Duodenal mucosa (tissue), 2 donors: ENCODE data around the gene SLC16A8.

Experiments used
- H3K27ac ChIP-seq: one replicate; pipeline ENCODE4 v1.7.0; 2013; ENCODE audit warnings: low read depth, low read length
- H3K27me3 ChIP-seq, 2 donors: one replicate each; pipeline ENCODE4 v1.7.0; 2013; ENCODE audit warnings: low read length in 2 of 2, control low read depth in 1 of 2; ENCODE audit not compliant: insufficient read depth in 2 of 2, control insufficient read depth in 1 of 2
- H3K36me3 ChIP-seq, 2 donors: one replicate each; pipeline ENCODE4 v1.7.0; 2013; ENCODE audit warnings: low read length in 2 of 2, control low read depth in 1 of 2; ENCODE audit not compliant: insufficient read depth in 2 of 2, control insufficient read depth in 1 of 2
- H3K4me1 ChIP-seq, 2 donors: one replicate each; pipeline ENCODE4 v1.7.0; 2013; ENCODE audit warnings: low read length in 2 of 2, control low read depth in 1 of 2; ENCODE audit not compliant: insufficient read depth in 2 of 2, control insufficient read depth in 1 of 2
- H3K4me3 ChIP-seq, 2 donors: one replicate each; pipeline ENCODE4 v1.7.0; 2013; ENCODE audit warnings: low read length in 2 of 2, low read depth in 1 of 2
- H3K9ac ChIP-seq, 2 donors: one replicate each; pipeline ENCODE4 v1.7.0; 2013; ENCODE audit warnings: low read length in 2 of 2, low read depth in 1 of 2
- H3K9me3 ChIP-seq, 2 donors: one replicate each; pipeline ENCODE4 v1.7.0; 2013; ENCODE audit warnings: low read length in 2 of 2, control low read depth in 1 of 2; ENCODE audit not compliant: control insufficient read depth in 1 of 2

The SLC16A8 gene

GRCh38 chr22:38035530-38035885 lies 48.5 kb downstream of the SLC16A8 start:
- H3K4me1 ChIP-seq, result peaks cover 10 to 11% of the 10 kb centered on the region in 2 donors
- no peaks in the 10 kb centered on the region for H3K36me3 ChIP-seq
- no peak overlapping the region for H3K9ac ChIP-seq
- H3K9me3 ChIP-seq, result no peaks in the 10 kb centered on the region
- no peak overlapping the region for H3K27ac ChIP-seq
- no peak overlapping the region for H3K4me3 ChIP-seq
- H3K27me3 ChIP-seq, result no peaks in the 10 kb centered on the region

GRCh38 chr22:38034884-38035529 lies 49.0 kb downstream of the SLC16A8 start:
- H3K9ac ChIP-seq, result no peak overlapping the region
- H3K4me1 ChIP-seq, result peaks cover 12 to 16% of the 10 kb centered on the region in 2 donors
- no peak overlapping the region for H3K27ac ChIP-seq

DNA sequence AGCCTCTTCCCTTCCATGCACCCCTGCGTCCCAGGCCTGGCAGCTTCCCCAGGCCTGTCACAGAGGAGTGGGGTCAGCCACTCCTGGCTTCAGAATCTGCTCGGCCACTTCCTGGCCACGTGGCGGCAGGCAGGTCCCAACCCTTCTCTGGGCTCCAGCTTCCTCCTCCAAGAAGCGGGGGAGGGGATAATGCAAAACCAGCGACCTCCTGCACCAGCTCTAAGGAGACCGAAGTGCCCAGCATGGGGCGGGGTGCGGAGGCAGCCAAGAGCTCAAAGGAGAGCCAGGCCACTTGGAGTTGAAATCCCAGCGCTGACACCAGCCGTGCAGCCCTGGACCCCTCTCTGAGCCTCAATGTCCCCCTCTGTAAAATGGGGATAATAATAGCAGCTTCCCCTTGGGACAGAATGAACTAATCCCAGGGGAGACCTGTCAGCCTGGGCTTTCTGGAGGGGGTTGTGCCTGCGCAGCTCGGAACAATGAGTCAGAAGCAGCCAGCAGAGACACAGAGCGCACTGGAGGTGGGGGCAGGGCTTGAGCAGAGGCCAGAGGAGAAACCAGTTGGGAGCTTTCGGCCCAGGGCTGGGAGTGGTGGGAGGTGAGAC lies 49.6 kb downstream of the SLC16A8 start:
- H3K4me3 ChIP-seq, result no peak overlapping the region

More at GRCh38 chr22:38034884-38035529, 49.0 kb downstream of the SLC16A8 start:
- no peak overlapping the region for H3K4me3 ChIP-seq
- H3K9me3 ChIP-seq, result no peaks in the 10 kb centered on the region
- H3K36me3 ChIP-seq, result no peaks in the 10 kb centered on the region
- H3K27me3 ChIP-seq, result no peaks in the 10 kb centered on the region

DNA sequence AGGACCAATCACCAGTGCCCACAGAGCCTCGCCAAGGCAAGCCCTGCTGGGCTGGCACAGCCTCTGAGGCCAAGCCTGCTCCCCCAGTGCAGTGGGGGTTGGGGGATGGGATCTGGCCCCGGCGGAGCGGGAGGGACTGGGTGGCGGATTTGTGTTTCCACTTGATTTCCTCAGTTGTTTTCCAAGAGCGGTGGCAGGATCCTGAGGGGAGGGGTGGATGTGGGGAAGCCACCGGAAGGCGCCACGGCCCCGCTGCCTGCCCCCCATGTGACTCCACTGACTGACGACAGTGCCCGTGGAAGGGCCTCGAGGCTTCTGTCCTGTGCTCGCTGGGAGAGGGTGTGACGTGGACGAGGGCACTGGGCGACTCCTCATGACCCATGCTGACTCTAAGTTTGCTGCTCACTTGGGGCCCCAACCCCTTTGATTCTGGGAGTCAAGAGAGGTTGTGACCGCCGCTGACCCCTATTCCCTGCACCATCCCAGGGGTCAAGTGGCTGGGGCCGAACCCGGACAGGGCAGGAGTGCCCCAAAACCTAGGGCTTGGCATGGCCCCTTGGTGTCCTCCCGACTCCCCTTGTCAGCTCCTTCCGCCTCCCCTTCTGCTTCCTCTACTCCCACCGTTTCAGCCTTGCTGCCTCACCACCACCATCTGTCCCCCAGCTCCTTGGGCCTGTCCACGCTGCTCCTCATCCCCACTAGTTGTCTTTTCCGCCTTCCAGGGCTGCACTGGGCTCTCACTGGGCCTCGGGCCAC lies 50.3 kb downstream of the SLC16A8 start:
- H3K9ac ChIP-seq, result peak overlapping the region in 1 of 2 donors; percentile 43
- H3K36me3 ChIP-seq, result no peaks in the 10 kb centered on the region
- H3K4me3 ChIP-seq, result no peak overlapping the region
- H3K27me3 ChIP-seq, result no peaks in the 10 kb centered on the region
- H3K9me3 ChIP-seq, result no peaks in the 10 kb centered on the region
- peaks cover 16 to 18% of the 10 kb centered on the region in 2 donors for H3K4me1 ChIP-seq
- peak overlapping the region; percentile 66 for H3K27ac ChIP-seq

More for the DNA sequence above, 49.6 kb downstream of the SLC16A8 start:
- peak overlapping the region; percentile 66 for H3K27ac ChIP-seq
- H3K9ac ChIP-seq, result peak overlapping the region in 1 of 2 donors; percentile 43
- peaks cover 16 to 18% of the 10 kb centered on the region in 2 donors for H3K4me1 ChIP-seq
- no peaks in the 10 kb centered on the region for H3K36me3 ChIP-seq
- no peaks in the 10 kb centered on the region for H3K27me3 ChIP-seq
- no peaks in the 10 kb centered on the region for H3K9me3 ChIP-seq

- Histone ChIP-seq H3K4me1 (peaks cover 16 to 18% of the 10 kb centered on the region in 2 donors), H3K27ac (no peak overlapping the region), H3K9ac (no peak overlapping the region)
Observed at GRCh38 chr22:38032681-38033521, 51.1 kb downstream of the SLC16A8 start.

DNA sequence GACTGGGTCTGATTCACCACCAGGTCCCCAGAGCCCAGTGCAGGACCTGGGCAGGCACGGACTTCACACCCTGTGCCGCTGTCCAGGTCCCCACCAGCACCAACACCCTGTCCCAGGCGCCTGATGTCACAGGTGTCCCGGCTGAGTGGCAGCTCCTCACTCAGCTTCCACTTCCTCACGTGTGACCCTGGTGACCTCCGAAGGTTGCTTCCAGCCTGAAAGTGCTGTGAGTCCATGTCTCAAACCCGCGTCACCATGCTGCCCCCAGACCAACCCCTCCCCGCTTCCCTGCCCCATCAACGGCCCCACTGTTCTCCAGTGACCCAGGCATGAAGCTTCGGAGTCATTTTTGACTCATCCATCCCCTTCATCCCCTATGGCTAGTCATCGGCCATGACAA lies 52.5 kb downstream of the SLC16A8 start:
- Histone ChIP-seq H3K27ac (no peak overlapping the region), H3K9me3 (no peaks in the 10 kb centered on the region), H3K36me3 (no peaks in the 10 kb centered on the region), H3K9ac (no peak overlapping the region), H3K4me3 (no peak overlapping the region), H3K27me3 (no peaks in the 10 kb centered on the region), H3K4me1 (peaks cover 16 to 18% of the 10 kb centered on the region in 2 donors)

More at GRCh38 chr22:38032681-38033521, 51.1 kb downstream of the SLC16A8 start:
- no peaks in the 10 kb centered on the region for H3K9me3 ChIP-seq
- H3K4me3 ChIP-seq, result no peak overlapping the region
- no peaks in the 10 kb centered on the region for H3K36me3 ChIP-seq
- no peaks in the 10 kb centered on the region for H3K27me3 ChIP-seq

DNA sequence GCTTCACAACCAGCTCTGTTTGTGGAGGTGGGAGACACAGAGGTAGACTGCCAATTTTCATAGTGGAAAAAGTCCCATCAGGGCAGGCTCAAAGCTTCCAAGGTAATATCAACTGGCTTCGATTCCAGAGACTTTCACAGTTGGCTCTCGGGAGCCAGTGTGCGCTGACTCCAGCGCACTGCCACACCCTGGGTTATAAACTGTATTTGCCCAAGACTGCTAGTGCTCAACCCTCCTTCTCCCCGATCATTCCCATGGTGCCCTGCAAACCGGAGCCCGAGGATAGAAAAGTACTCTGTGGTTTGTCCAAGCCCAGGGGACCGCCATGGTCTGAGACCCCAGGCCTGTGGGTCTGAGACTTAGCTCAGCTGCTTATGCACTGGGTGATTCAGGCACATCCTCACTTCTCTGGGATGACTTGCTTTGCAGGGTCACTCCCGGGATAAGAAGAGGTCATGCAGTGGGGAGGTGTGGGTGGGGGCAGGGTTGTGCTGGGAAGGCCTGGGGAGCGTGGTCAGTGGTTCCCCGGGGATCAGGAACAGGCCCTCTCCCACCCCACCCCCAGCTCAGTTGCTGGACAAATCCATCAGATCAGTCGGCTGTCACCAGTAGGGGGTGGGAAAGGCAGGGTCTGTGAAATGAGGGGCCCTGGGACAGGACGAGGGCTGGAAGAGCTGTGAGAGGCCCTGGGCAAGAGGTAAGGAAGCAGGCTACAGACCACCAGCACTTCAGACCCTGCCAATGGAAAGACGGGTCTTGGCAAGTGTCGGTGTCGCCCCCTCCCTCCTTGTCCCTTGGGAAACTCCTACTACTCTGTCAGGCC lies 53.5 kb downstream of the SLC16A8 start:
- Histone ChIP-seq H3K9ac (no peak overlapping the region), H3K9me3 (no peaks in the 10 kb centered on the region), H3K4me3 (no peak overlapping the region), H3K4me1 (peaks cover 16 to 18% of the 10 kb centered on the region in 2 donors), H3K36me3 (no peaks in the 10 kb centered on the region), H3K27ac (no peak overlapping the region), H3K27me3 (no peaks in the 10 kb centered on the region)

DNA sequence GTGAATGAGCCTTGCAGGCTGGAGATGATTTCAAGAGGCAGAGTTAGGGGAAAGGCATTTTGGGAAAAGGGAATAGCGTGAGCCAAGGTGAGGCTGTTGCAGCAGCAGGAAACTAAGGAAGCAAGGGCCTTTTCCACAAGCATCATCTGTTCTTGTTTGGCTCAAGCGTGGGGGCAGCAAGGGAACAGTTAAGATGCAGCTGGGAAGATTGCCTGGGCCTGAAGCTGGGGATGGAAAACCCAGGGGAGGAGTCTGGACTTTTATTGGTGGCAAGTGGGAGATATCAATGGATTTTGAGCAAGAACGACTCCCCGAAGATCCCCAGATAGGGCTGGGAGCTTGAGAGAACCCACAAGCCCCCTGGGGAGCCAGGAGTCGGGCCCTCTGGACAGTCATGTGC lies 54.1 kb downstream of the SLC16A8 start:
- peaks cover 16 to 18% of the 10 kb centered on the region in 2 donors for H3K4me1 ChIP-seq
- H3K9me3 ChIP-seq, result no peaks in the 10 kb centered on the region
- no peak overlapping the region for H3K4me3 ChIP-seq
- H3K36me3 ChIP-seq, result no peaks in the 10 kb centered on the region
- no peaks in the 10 kb centered on the region for H3K27me3 ChIP-seq
- no peak overlapping the region for H3K27ac ChIP-seq
- H3K9ac ChIP-seq, result no peak overlapping the region

DNA sequence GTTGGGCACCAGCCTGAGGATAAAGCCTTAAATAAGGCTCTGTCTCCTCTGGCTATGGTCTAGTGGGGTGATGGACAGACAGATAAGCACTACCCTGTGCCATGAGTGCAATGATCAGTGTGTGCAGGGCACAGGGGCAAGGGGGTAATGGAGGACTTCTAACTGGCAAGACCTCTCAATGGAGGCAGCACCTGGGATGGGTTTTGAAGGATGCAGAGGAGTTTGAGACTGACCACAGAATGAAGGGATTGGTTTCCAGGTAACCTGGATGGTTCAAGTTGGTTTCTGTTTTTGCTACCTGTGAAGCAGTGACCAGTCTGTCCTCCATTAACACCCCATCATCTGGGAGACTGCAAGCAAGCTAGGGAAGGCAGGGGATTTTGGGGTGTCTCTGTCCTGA lies 54.6 kb downstream of the SLC16A8 start:
- peaks cover 13 to 17% of the 10 kb centered on the region in 2 donors for H3K4me1 ChIP-seq
- no peak overlapping the region for H3K9ac ChIP-seq
- no peaks in the 10 kb centered on the region for H3K9me3 ChIP-seq
- no peak overlapping the region for H3K27ac ChIP-seq
- H3K27me3 ChIP-seq, result no peaks in the 10 kb centered on the region
- no peak overlapping the region for H3K4me3 ChIP-seq
- no peaks in the 10 kb centered on the region for H3K36me3 ChIP-seq
